ENCODE data around the gene ZNF35. TPM values are rescaled to one million over a fixed set of nuclear protein-coding genes. Genes with fewer than 3 reads are reported as not detected.
A peak's percentile ranks its signal among the peaks of the same experiment; 100 is the strongest.

The ZNF35 gene
- total RNA-seq, result 10 to 100 TPM; 11.4 to 15.8 TPM

- H3K36me3 Mint-ChIP-seq, result peaks cover 13% of the 10 kb centered on the region
Measured at GRCh38 chr3:44648564-44649229, at the start of gene ZNF35. Gene ZNF35, plus strand, starts transcription at chr3:44648732. Its CDS starts 2,336 bp downstream, at chr3:44651068.

GRCh38 chr3:44601749-44602148 lies 46.8 kb upstream of the ZNF35 start:
- H3K27ac Mint-ChIP-seq, result no peak overlapping the region
- H3K27me3 Mint-ChIP-seq, result no peaks in the 10 kb centered on the region
- H3K4me1 Mint-ChIP-seq (ENCODE audit: low read depth in 2 of 2), result no peaks in the 10 kb centered on the region
- DNase-seq (ENCODE audit: low spot score) (no peak), ATAC-seq (no peak)
- H3K4me3 Mint-ChIP-seq, result no peak overlapping the region
- H3K36me3 Mint-ChIP-seq, result peaks cover 24% of the 10 kb centered on the region
- H3K9me3 Mint-ChIP-seq, result peaks cover 4% of the 10 kb centered on the region

More at GRCh38 chr3:44648564-44649229, at the start of gene ZNF35:
- Mint-ChIP-seq H3K9me3 (no peaks in the 10 kb centered on the region), H3K27ac (peak within 1 kb of the TSS; percentile 53 to 86), H3K4me1 (ENCODE audit: low read depth in 2 of 2) (peaks cover 15 to 18% of the 10 kb centered on the region in 2 donors), H3K4me3 (peak within 1 kb of the TSS; percentile 80), H3K27me3 (no peaks in the 10 kb centered on the region)
- ATAC-seq (peak; percentile 91 to 94), DNase-seq (ENCODE audit: low spot score) (peak; percentile 87)

GRCh38 chr3:44612678-44613077 lies 35.9 kb upstream of the ZNF35 start:
- H3K36me3 Mint-ChIP-seq, result peaks cover 14% of the 10 kb centered on the region
- no peak overlapping the region for H3K4me3 Mint-ChIP-seq
- no peaks in the 10 kb centered on the region for H3K9me3 Mint-ChIP-seq

GRCh38 chr3:44624749-44625480 lies 23.6 kb upstream of the ZNF35 start, which contains the start of gene ZNF197:
Gene ZNF197, plus strand, starts transcription at chr3:44625036. Its CDS starts 4,119 bp downstream, at chr3:44629155.
- Mint-ChIP-seq H3K9me3 (no peaks in the 10 kb centered on the region), H3K27ac (peak within 1 kb of the TSS; percentile 76 to 89), H3K27me3 (no peaks in the 10 kb centered on the region), H3K4me3 (peak within 1 kb of the TSS; percentile 86), H3K36me3 (peaks cover 5% of the 10 kb centered on the region), H3K4me1 (ENCODE audit: low read depth in 2 of 2) (peaks cover 20 to 22% of the 10 kb centered on the region in 2 donors)
- ATAC-seq (peak; percentile 92 to 96), DNase-seq (ENCODE audit: low spot score) (peak; percentile 86)

More at GRCh38 chr3:44612678-44613077, 35.9 kb upstream of the ZNF35 start:
- ATAC-seq (no peak), DNase-seq (ENCODE audit: low spot score) (no peak)
- Mint-ChIP-seq H3K4me1 (ENCODE audit: low read depth in 2 of 2) (no peaks in the 10 kb centered on the region), H3K27me3 (no peaks in the 10 kb centered on the region), H3K27ac (no peak overlapping the region)

GRCh38 chr3:44628716-44629115 lies 19.8 kb upstream of the ZNF35 start:
- Mint-ChIP-seq H3K27me3 (no peaks in the 10 kb centered on the region), H3K9me3 (no peaks in the 10 kb centered on the region), H3K4me1 (ENCODE audit: low read depth in 2 of 2) (peaks cover 25 to 28% of the 10 kb centered on the region in 2 donors), H3K36me3 (peaks cover 11% of the 10 kb centered on the region), H3K27ac (no peak overlapping the region), H3K4me3 (no peak overlapping the region)
- ATAC-seq (no peak), DNase-seq (ENCODE audit: low spot score) (no peak)

GRCh38 chr3:44632193-44632592 lies 16.3 kb upstream of the ZNF35 start:
- Mint-ChIP-seq H3K36me3 (peaks cover 30% of the 10 kb centered on the region), H3K27ac (no peak overlapping the region), H3K27me3 (no peaks in the 10 kb centered on the region), H3K4me3 (no peak overlapping the region), H3K9me3 (peaks cover 5% of the 10 kb centered on the region), H3K4me1 (ENCODE audit: low read depth in 2 of 2) (peaks cover 15 to 21% of the 10 kb centered on the region in 2 donors)
- ATAC-seq (no peak), DNase-seq (ENCODE audit: low spot score) (no peak)

GRCh38 chr3:44642337-44642736 lies 6.2 kb upstream of the ZNF35 start:
- Mint-ChIP-seq H3K27me3 (no peaks in the 10 kb centered on the region), H3K27ac (no peak overlapping the region), H3K4me1 (ENCODE audit: low read depth in 2 of 2) (peaks cover under 1 to 15% of the 10 kb centered on the region in 2 donors), H3K36me3 (peaks cover 60% of the 10 kb centered on the region), H3K4me3 (no peak overlapping the region), H3K9me3 (peaks cover 20% of the 10 kb centered on the region)
- DNase-seq (ENCODE audit: low spot score) (no peak), ATAC-seq (no peak)

- Mint-ChIP-seq H3K4me3 (no peak overlapping the region), H3K4me1 (ENCODE audit: low read depth in 2 of 2) (peaks cover 7 to 21% of the 10 kb centered on the region in 2 donors), H3K27ac (no peak overlapping the region), H3K36me3 (peaks cover 53% of the 10 kb centered on the region), H3K27me3 (no peaks in the 10 kb centered on the region), H3K9me3 (peaks cover 20% of the 10 kb centered on the region)
- DNase-seq (ENCODE audit: low spot score), result no peak
- no peak for ATAC-seq
Measured at GRCh38 chr3:44643024-44643423, 5.5 kb upstream of the ZNF35 start.

GRCh38 chr3:44647771-44648170 lies 761 bp upstream of the ZNF35 start:
- DNase-seq (ENCODE audit: low spot score), result no peak
- peak; percentile 47 to 52 for ATAC-seq
- peaks cover 9% of the 10 kb centered on the region for H3K9me3 Mint-ChIP-seq
- H3K36me3 Mint-ChIP-seq, result peaks cover 17% of the 10 kb centered on the region
- peak overlapping the region; percentile 53 to 86 for H3K27ac Mint-ChIP-seq
- H3K4me1 Mint-ChIP-seq (ENCODE audit: low read depth in 2 of 2), result peaks cover 15% of the 10 kb centered on the region in 2 donors
- no peaks in the 10 kb centered on the region for H3K27me3 Mint-ChIP-seq
- peak overlapping the region; percentile 80 for H3K4me3 Mint-ChIP-seq

- ATAC-seq (no peak), DNase-seq (ENCODE audit: low spot score) (no peak)
- Mint-ChIP-seq H3K36me3 (peaks cover 19% of the 10 kb centered on the region), H3K4me1 (ENCODE audit: low read depth in 2 of 2) (peaks cover 21 to 24% of the 10 kb centered on the region in 2 donors), H3K27ac (no peak overlapping the region), H3K9me3 (no peaks in the 10 kb centered on the region), H3K4me3 (peak overlapping the region; percentile 80), H3K27me3 (no peaks in the 10 kb centered on the region)
Measured at GRCh38 chr3:44649709-44650108, 1.2 kb downstream of the ZNF35 start.

- DNase-seq (ENCODE audit: low spot score) (no peak), ATAC-seq (no peak)
- Mint-ChIP-seq H3K27me3 (no peaks in the 10 kb centered on the region), H3K4me3 (no peak overlapping the region), H3K9me3 (peaks cover 11% of the 10 kb centered on the region), H3K36me3 (peaks cover 44% of the 10 kb centered on the region), H3K4me1 (ENCODE audit: low read depth in 2 of 2) (peaks cover 14 to 20% of the 10 kb centered on the region in 2 donors), H3K27ac (no peak overlapping the region)
Measured at GRCh38 chr3:44654039-44654438, 5.5 kb downstream of the ZNF35 start.

GRCh38 chr3:44659015-44659414 lies 10.5 kb downstream of the ZNF35 start:
- ATAC-seq (no peak), DNase-seq (ENCODE audit: low spot score) (no peak)
- Mint-ChIP-seq H3K27me3 (no peaks in the 10 kb centered on the region), H3K4me1 (ENCODE audit: low read depth in 2 of 2) (peaks cover 8 to 9% of the 10 kb centered on the region in 2 donors), H3K4me3 (no peak overlapping the region), H3K36me3 (peaks cover 53% of the 10 kb centered on the region), H3K9me3 (peaks cover 11% of the 10 kb centered on the region), H3K27ac (no peak overlapping the region)

GRCh38 chr3:44659434-44659833 lies 10.9 kb downstream of the ZNF35 start:
- Mint-ChIP-seq H3K36me3 (peaks cover 50% of the 10 kb centered on the region), H3K27ac (no peak overlapping the region), H3K4me1 (ENCODE audit: low read depth in 2 of 2) (peaks cover 5% of the 10 kb centered on the region in 2 donors), H3K4me3 (no peak overlapping the region), H3K9me3 (peaks cover 11% of the 10 kb centered on the region), H3K27me3 (no peaks in the 10 kb centered on the region)
- DNase-seq (ENCODE audit: low spot score) (no peak), ATAC-seq (no peak)

GRCh38 chr3:44661189-44661588 lies 12.7 kb downstream of the ZNF35 start:
- no peak overlapping the region for H3K27ac Mint-ChIP-seq
- H3K4me1 Mint-ChIP-seq (ENCODE audit: low read depth in 2 of 2), result no peaks in the 10 kb centered on the region
- H3K36me3 Mint-ChIP-seq, result peaks cover 48% of the 10 kb centered on the region
- no peak overlapping the region for H3K4me3 Mint-ChIP-seq
- ATAC-seq (no peak), DNase-seq (ENCODE audit: low spot score) (no peak)
- H3K9me3 Mint-ChIP-seq, result peaks cover 12% of the 10 kb centered on the region
- H3K27me3 Mint-ChIP-seq, result no peaks in the 10 kb centered on the region

All from natural killer cell treated with Interleukin-12 subunit alpha and Interleukin-12 subunit beta and Interleukin-15 and Interleukin-18, amount 100 ng/mL, for 72 hours (primary cell).